BLaER1 treated with 17β-estradiol and CSF1 and Interleukin-3, amounts not matched to agents 10 nM and 100 nM (cell line): Measurements from ENCODE around the gene AFMID.

Experiments used
- H3K27ac ChIP-seq, 11 experiments: shearing (Covaris generic); formaldehyde crosslinking; 2 replicates each; pipeline ENCODE4 v1.8.1; 2022
- H3K27me3 ChIP-seq, 11 experiments: shearing (Covaris generic); formaldehyde crosslinking; 2 replicates each; pipeline ENCODE4 v1.8.1; 2022
- H3K36me3 ChIP-seq, 11 experiments: shearing (Covaris generic); formaldehyde crosslinking; 2 replicates each; pipeline ENCODE4 v1.8.1; 2022
- H3K4me1 ChIP-seq, 10 experiments: shearing (Covaris generic); formaldehyde crosslinking; 2 replicates each; pipeline ENCODE4 v1.8.1; 2022
- H3K4me2 ChIP-seq, 11 experiments: shearing (Covaris generic); formaldehyde crosslinking; 2 replicates each; pipeline ENCODE4 v1.8.1; 2022
- H3K4me3 ChIP-seq, 10 experiments: shearing (Covaris generic); formaldehyde crosslinking; 2 replicates each; pipeline ENCODE4 v1.8.1; 2022
- H3K9ac ChIP-seq, 11 experiments: shearing (Covaris generic); formaldehyde crosslinking; 2 replicates each; pipeline ENCODE4 v1.8.1; 2022
- H3K9me3 ChIP-seq, 11 experiments: shearing (Covaris generic); formaldehyde crosslinking; replicated peaks in 1 of 11; 2 replicates each; pipeline ENCODE4 v1.8.1; 2022
- H4K20me1 ChIP-seq, 11 experiments: shearing (Covaris generic); formaldehyde crosslinking; 2 replicates each; pipeline ENCODE4 v1.8.1; 2022
- Cebpa-rat ChIP-seq, 11 experiments: shearing (Covaris generic); IDR thresholded peaks; 2 replicates each; pipeline ENCODE4 v1.8.1; 2022

Gene AFMID

DNA sequence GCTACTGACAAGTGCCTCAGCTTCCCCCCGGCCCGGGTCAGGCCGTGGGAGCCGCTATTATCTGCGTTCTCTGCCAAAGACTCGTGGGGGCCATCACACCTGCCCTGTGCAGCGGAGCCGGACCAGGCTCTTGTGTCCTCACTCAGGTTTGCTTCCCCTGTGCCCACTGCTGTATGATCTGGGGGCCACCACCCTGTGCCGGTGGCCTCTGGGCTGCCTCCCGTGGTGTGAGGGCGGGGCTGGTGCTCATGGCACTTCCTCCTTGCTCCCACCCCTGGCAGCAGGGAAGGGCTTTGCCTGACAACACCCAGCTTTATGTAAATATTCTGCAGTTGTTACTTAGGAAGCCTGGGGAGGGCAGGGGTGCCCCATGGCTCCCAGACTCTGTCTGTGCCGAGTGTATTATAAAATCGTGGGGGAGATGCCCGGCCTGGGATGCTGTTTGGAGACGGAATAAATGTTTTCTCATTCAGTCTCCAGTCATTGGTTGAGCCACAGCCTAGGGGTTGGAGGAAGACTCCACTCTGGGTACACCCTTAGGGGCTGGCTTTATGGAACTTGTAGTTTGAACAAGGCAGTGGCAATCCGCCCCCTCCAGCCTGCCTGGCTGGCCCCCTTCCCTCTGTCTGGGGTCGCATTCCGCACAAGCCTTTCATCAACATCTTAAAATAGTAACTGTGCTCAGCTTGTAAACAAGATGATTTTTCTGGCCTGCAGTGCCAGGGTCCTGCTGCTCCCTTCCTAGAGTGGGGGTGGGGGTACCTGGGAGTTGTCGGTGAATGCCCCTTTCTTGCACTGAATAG, 14.7 kb upstream of the AFMID start:
- TF ChIP-seq Cebpa-rat (IDR thresholded peaks at IDR 0.05) = no peak
- Histone ChIP-seq H4K20me1 (peaks cover 17 to 75% (median 54%) of the 10 kb centered on the region in 11 experiments), H3K27ac (peak overlapping the region; percentile 41 to 74 (median 61); a peak in 21 of 22 replicates), H3K27me3 (no peaks in the 10 kb centered on the region), H3K4me2 (peak overlapping the region; percentile 47 to 100 (median 72)), H3K4me3 (peak overlapping the region in 4 of 10 experiments; percentile 18 to 95 (median 34); a peak in 7 of 20 replicates), H3K9me3 (no peaks in the 10 kb centered on the region), H3K36me3 (peaks cover 24 to 60% (median 44%) of the 10 kb centered on the region in 11 experiments; a peak in 21 of 22 replicates), H3K9ac (peak overlapping the region; percentile 14 to 68 (median 57); a peak in 18 of 22 replicates), H3K4me1 (peaks cover 64 to 88% (median 77%) of the 10 kb centered on the region in 10 experiments)

DNA sequence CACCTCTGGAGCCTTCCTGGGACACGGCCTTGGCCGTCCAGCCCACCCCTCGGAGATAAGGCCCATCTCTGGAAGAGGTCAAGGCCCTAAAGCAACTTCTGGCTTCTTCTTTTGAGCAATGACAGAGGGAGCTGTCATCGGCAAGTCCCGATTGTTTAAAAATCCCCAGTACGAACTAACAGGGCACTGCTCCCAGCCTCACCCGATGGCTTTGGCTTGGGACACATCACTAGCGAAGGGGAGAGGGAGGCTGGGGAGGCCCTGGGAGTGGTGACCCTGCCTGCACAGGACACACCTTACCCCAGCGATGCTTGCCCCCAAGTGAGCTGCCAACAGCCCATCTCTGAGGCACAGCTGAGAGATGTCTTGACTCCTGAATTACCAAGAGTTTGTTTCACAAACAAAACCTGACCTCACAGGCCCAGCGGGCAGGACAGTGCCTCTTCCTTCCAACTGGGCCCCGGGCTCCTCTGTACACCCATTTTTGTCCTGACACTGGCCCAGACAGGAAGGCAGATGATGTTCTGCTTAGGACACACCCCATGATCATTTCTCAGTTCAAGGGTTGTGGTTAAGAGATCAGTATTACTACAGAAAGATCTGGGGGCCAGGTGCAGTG, 14.0 kb upstream of the AFMID start:
- H3K4me1 ChIP-seq = peaks cover 59 to 84% (median 75%) of the 10 kb centered on the region in 10 experiments
- no peak for TF ChIP-seq Cebpa-rat (IDR thresholded peaks at IDR 0.05)
- H4K20me1 ChIP-seq = peaks cover 17 to 75% (median 54%) of the 10 kb centered on the region in 11 experiments

DNA sequence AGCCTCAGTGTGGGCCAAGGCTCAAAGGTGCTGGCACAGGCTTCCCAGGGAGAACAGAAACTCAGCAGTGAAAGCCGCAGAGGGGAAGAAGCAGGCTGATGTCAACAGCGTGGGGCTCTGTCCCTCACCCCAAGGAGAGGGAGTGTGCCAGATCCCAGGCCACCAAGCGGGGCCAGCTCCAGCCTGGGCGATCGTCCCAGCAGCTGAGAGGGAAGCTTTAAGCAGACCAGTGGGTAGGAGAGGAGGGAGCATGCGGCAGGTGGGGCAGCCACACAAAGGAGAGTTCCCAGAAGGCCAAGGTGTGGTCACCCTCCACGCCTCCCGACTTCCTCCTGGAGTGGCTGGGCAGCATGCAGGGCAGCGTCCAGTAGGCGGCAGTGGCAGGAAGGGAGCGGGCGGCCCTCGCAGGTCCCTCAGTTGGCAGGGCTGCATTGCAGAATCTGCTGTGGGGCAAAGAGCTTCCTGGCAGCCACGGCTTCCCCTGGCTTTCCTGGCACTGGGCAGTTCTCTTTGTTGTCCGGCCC, 12.8 kb upstream of the AFMID start:
- Histone ChIP-seq H3K9me3 (no peaks in the 10 kb centered on the region), H3K9ac (peak overlapping the region; percentile 36 to 68 (median 54); a peak in 18 of 22 replicates), H3K27ac (peak overlapping the region; percentile 50 to 74 (median 61)), H3K36me3 (peaks cover 24 to 80% (median 58%) of the 10 kb centered on the region in 11 experiments; a peak in 21 of 22 replicates), H3K4me1 (peaks cover 61 to 94% (median 81%) of the 10 kb centered on the region in 10 experiments), H3K27me3 (no peaks in the 10 kb centered on the region), H3K4me3 (no peak overlapping the region; a peak in 2 of 20 replicates), H3K4me2 (peak overlapping the region; percentile 47 to 100 (median 72)), H4K20me1 (peaks cover 13 to 74% (median 50%) of the 10 kb centered on the region in 11 experiments)
- no peak for TF ChIP-seq Cebpa-rat (IDR thresholded peaks at IDR 0.05)

More for the DNA sequence above, 14.0 kb upstream of the AFMID start:
- no peaks in the 10 kb centered on the region for H3K9me3 ChIP-seq
- peak overlapping the region; percentile 47 to 100 (median 72) for H3K4me2 ChIP-seq
- peak overlapping the region; percentile 14 to 68 (median 57); a peak in 19 of 22 replicates for H3K9ac ChIP-seq
- no peaks in the 10 kb centered on the region for H3K27me3 ChIP-seq
- peaks cover 24 to 68% (median 46%) of the 10 kb centered on the region in 11 experiments; a peak in 21 of 22 replicates for H3K36me3 ChIP-seq
- H3K27ac ChIP-seq = peak overlapping the region; percentile 41 to 74 (median 61)
- peak overlapping the region in 3 of 10 experiments; percentile 18 to 95 (median 36); a peak in 5 of 20 replicates for H3K4me3 ChIP-seq

DNA sequence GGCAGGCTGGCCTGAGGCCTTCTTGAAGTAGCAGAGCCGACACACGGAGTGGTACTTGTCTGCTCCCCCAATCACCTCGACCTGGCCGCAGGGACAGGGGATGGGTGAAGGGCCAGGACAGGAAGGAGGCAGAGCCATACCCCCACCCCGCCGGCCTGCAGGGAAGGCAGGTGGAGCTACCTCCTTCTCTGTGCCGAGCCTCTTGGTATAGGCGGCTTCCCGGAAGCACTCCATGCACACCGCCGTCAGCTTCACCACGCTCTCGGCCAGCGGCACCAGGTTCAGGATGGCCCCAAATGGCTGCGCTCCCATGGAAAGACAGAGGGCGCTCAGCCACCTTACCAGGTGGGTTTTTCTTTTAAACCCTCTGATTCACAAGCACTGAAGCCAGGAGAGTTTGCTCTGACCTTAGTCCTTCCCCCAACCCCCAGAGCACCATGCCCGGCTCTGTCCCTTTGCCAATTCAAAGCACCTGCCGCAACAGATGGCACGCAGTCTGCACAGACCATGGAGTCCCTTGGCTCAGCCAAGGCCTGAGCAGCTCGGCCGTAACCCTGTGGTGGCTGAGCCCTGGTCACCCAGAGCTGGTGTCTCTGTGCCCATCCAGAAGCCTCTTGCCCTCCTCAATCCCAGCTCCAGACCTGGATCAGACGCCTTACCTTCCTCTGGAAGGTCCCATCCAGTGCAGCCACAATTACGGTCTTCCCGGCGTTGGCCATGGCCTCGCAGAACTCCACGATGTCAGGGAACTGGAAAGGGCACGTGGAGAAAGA, 12.1 kb upstream of the AFMID start:
- Histone ChIP-seq H3K4me1 (peaks cover 61 to 94% (median 81%) of the 10 kb centered on the region in 10 experiments), H3K27ac (peak overlapping the region in 10 of 11 experiments; percentile 50 to 74 (median 62); a peak in 17 of 22 replicates), H3K4me3 (no peak overlapping the region; a peak in 2 of 20 replicates), H3K9ac (peak overlapping the region in 10 of 11 experiments; percentile 36 to 68 (median 54); a peak in 10 of 22 replicates), H3K27me3 (no peaks in the 10 kb centered on the region), H3K4me2 (peak overlapping the region; percentile 47 to 100 (median 72); a peak in 15 of 22 replicates), H3K9me3 (no peaks in the 10 kb centered on the region), H4K20me1 (peaks cover 7 to 74% (median 43%) of the 10 kb centered on the region in 11 experiments; a peak in 20 of 22 replicates), H3K36me3 (peaks cover 24 to 86% (median 65%) of the 10 kb centered on the region in 11 experiments; a peak in 21 of 22 replicates)
- TF ChIP-seq Cebpa-rat (IDR thresholded peaks at IDR 0.05) = no peak

DNA sequence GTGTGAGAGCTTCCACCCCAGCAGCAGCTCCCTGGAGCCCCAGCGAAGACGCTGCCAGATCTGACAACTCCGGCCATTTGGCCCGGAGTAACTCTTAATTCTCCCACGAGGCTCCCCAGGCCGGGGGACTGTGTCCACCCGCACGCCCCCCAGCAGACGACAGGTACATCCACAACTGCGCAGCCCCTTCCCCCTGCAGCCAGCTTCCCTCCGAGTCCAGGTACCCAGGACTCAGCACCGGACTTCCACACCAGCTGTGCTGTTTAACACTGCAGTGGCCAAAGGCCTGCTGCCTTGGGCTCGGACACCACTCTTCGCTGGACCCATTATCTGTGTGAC, 11.6 kb upstream of the AFMID start:
- peak overlapping the region in 3 of 11 experiments; percentile 57 to 68 (median 64); a peak in 3 of 22 replicates for H3K9ac ChIP-seq
- H3K27ac ChIP-seq = peak overlapping the region in 3 of 11 experiments; percentile 61 to 74 (median 69); a peak in 4 of 22 replicates
- peaks cover 1 to 70% (median 40%) of the 10 kb centered on the region in 11 experiments; a peak in 16 of 22 replicates for H4K20me1 ChIP-seq
- H3K36me3 ChIP-seq = peaks cover 24 to 91% (median 66%) of the 10 kb centered on the region in 11 experiments; a peak in 21 of 22 replicates
- H3K4me1 ChIP-seq = peaks cover 66 to 94% (median 84%) of the 10 kb centered on the region in 10 experiments
- no peak for TF ChIP-seq Cebpa-rat (IDR thresholded peaks at IDR 0.05)
- H3K27me3 ChIP-seq = no peaks in the 10 kb centered on the region
- no peaks in the 10 kb centered on the region for H3K9me3 ChIP-seq
- no peak overlapping the region; a peak in 1 of 20 replicates for H3K4me3 ChIP-seq
- H3K4me2 ChIP-seq = peak overlapping the region in 3 of 11 experiments; percentile 98 to 100 (median 99); a peak in 6 of 22 replicates

DNA sequence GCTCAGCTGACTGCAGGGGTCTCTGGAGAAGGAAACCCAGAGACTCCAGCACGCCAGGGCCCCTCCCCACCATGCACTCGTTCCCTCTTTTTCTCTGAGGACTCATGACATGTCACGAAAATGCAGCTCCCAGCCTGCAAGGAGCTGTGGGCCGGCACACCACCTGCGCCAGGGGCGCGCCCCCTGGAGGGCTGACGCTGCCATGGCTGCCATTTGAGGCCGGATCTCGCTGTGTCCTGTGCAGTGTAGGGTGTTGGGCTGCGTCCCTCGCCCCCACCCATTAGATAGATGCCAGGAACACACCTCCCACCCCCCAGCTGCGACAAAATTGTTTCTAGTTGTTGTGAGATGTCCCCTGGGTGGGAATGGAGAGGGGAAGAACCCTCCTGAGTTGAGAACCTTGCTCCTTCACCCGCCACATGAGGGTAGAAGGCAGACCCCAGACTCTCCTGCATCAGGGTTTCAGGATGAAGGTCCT, 10.6 kb upstream of the AFMID start:
- Histone ChIP-seq H3K9me3 (no peaks in the 10 kb centered on the region), H3K4me3 (no peak overlapping the region), H4K20me1 (peaks cover 0 to 60% (median 34%) of the 10 kb centered on the region in 11 experiments; a peak in 15 of 22 replicates), H3K4me1 (peaks cover 71 to 91% (median 81%) of the 10 kb centered on the region in 10 experiments), H3K36me3 (peaks cover 22 to 91% (median 69%) of the 10 kb centered on the region in 11 experiments; a peak in 21 of 22 replicates), H3K4me2 (peak overlapping the region in 9 of 11 experiments; percentile 4 to 100 (median 32); a peak in 11 of 22 replicates), H3K9ac (no peak overlapping the region), H3K27ac (no peak overlapping the region; a peak in 1 of 22 replicates), H3K27me3 (no peaks in the 10 kb centered on the region)
- no peak for TF ChIP-seq Cebpa-rat (IDR thresholded peaks at IDR 0.05)

DNA sequence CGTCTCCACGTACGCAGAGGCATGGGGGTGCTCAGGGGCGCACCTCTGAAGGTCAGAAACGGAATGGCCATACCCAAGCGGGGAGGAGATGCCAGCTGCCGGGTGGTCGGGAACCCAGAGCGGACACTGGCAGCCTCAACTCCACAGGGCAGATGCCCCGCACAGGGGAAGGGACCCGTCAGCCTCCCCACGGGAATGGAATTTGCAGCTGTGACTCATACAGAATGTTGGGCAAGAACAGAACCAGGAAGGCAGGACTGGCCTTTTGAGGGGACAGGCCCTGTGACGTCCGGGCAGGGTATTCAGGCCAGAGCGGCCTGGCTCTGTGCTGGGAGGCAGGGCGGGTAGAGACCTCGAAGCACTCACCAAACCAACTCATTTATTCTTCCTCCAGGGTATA, 7.8 kb upstream of the AFMID start:
- Histone ChIP-seq H3K4me3 (no peak overlapping the region), H4K20me1 (peaks cover 0 to 55% (median 24%) of the 10 kb centered on the region in 11 experiments; a peak in 11 of 22 replicates), H3K27ac (peak overlapping the region; percentile 35 to 73 (median 61); a peak in 17 of 22 replicates), H3K9me3 (no peaks in the 10 kb centered on the region), H3K4me2 (peak overlapping the region; percentile 55 to 92 (median 72)), H3K36me3 (peaks cover 0 to 91% (median 82%) of the 10 kb centered on the region in 11 experiments; a peak in 17 of 22 replicates), H3K27me3 (no peaks in the 10 kb centered on the region), H3K9ac (peak overlapping the region; percentile 27 to 70 (median 56); a peak in 12 of 22 replicates), H3K4me1 (peaks cover 50 to 83% (median 67%) of the 10 kb centered on the region in 10 experiments)
- 0 out of 22 replicates have a peak, but pooled peaks of 1 of the 11 experiments have one; percentile 16 for TF ChIP-seq Cebpa-rat (IDR thresholded peaks at IDR 0.05)
